HG03432 (cell line): Measurements from ENCODE around the gene RUFY3.
A peak's percentile ranks its signal among the peaks of the same experiment; 100 is the strongest.
"Not testable (repeated sequence)": the region's sequence is repeated elsewhere in the genome, so short reads cannot be mapped to it uniquely, and the experiment has no call there.

Source experiments
- ATAC-seq: cut with Tn5 transposase; IDR thresholded peaks from one replicate; pipeline ENCODE4 v1.9.1; 2021; ENCODE audit warnings: mild to moderate bottlenecking, moderate library complexity; ENCODE audit not compliant: unreplicated experiment

Gene RUFY3

DNA sequence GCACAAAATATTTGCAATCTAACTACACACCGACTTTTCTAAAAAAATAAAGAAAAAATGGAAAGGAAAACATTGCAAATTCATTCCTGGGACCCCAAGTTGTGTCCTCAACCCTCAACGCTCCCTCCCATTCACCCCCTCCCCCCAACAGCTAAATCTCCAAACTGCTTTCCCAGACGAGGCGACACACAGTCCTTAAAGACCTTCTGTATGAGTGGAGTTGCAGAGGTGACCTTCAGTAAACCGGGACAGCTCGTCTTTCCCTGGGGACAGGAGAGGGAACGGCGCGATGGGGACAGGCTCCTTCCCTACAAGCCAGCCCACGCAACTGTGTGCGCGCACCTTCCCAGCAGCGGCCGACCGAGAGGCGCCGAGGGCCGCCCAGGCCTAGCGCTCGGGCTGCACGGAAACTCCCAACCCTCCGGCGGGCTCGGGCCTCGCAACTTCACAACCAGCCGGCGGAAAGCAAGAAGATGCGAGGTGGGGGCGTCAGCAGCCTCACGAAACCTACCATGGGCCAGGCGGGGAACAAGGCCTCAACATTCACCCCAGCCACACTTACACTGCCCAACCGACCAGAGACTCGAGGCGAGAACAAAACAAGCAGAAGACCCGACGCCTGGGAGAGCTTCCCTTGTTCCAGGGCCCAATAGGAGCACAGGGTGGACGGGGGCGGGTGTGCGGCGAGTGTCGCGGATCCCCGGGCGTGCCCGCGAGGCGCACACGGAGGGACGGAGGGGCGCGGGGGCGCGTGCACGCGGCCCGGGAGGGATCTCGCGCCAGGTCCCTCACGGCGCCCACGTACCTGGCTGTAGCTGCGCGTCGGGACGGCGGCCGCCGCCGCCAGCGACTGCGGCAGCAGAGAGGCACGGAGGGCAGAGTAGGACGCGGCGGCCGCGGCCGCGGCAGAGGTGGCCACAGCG lies 117.2 kb downstream of the RUFY3 start:
- peak; percentile 67 for ATAC-seq

DNA sequence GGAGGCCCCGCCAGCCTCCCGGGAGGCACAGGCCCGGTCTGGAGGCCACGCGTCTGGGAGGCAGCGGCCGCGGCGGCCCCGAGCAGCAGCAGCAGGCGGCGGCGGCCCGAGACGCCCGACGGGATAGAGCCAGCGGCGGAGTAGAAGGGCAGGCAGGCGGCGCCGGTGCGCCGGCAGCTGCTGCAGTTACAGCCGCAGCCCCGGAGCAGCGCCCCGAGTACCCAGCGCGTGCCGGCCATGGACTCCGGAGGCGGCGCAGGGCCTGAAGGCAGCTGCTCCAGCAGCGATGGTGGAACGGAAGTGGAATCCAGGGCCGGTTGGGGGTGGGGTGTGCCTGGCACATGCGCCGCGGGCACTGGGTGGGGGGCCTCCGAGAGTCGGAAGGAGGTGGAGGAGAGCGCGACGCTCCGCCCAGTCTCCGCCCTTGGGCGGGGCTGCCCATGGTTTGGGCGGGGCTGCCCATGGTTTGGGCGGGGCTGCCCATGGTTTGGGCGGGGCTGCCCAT lies 117.9 kb downstream of the RUFY3 start, which contains the start of gene GRSF1:
TSS of gene GRSF1 (minus strand) at position 302 of the 505 bp plus-strand sequence. CDS start at position 239, 63 bp downstream.
- peak; percentile 81 for ATAC-seq

DNA sequence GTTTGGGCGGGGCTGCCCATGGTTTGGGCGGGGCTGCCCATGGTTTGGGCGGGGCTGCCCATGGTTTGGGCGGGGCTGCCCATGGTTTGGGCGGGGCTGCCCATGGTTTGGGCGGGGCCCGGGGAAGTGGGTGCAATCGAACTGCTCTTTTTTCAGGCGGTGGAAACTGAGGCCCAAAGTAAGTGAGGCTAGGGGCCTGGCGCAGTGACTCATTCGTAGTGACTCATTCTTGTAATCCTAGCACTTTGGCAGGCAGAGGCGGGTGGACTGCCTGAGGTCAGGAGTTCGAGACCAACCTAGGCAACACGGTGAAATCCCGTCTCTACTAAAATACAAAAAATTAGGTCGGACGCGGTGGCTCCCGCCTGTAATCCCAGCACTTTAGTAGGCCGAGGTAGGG lies 118.4 kb downstream of the RUFY3 start:
- not testable (repeated sequence) for ATAC-seq

DNA sequence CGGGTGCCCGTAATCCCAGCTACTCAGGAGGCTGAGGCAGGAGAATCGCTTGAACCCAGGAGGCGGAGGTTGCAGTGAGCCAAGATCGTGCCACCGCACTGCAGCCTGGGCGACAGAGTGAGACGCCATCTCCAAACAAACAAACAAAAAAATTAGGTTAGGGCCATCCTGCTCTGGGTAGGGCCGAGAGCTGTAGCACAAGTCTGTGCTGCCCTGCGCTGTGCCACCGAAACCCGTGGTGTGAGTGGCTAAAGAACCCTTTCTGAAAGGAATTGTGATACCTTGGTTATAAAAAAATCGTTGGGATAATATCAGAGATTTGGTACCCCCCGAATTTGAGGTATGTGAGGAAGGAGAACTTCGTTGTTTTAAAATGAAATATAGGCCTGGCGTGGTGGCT lies 118.9 kb downstream of the RUFY3 start:
- ATAC-seq = not testable (repeated sequence)

DNA sequence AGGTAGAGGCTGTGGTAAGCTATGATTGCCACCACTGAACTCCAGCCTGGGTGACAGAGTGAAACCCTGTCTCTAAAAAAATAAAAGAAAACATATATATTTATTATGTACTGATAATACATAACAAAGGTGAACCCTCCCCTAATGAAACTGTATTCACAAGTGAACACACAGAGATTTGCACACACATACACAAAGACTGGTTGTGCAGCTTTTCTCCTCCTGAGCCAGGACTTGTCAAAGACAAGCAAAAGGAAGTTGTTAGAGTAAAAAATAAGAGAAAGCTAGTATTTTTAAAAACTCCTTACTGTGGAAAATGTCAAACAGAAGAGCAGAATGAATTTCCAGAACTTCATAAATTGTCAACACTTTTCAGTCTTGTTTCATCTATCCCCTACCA lies 119.4 kb downstream of the RUFY3 start:
- ATAC-seq = no peak

DNA sequence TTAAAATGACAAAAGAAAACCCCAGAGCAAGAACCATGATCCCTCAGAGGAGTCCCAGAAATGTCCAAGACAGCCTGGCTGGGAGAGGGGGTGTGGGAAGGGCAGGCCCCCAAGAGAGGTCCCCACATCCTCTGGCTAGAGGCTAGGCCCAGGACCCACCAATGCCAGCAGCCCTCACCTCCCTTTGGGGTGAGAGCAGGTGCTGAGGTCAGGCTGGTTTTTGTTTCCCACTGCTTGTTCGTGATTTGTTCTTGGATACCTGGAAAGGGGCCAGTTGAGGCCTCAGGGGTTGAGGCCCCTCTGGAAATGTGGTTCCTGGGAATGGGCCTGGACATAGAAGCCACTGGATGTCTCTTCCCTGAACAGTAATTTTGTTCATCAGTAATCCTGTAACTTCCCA lies 120.2 kb downstream of the RUFY3 start:
- ATAC-seq = no peak

DNA sequence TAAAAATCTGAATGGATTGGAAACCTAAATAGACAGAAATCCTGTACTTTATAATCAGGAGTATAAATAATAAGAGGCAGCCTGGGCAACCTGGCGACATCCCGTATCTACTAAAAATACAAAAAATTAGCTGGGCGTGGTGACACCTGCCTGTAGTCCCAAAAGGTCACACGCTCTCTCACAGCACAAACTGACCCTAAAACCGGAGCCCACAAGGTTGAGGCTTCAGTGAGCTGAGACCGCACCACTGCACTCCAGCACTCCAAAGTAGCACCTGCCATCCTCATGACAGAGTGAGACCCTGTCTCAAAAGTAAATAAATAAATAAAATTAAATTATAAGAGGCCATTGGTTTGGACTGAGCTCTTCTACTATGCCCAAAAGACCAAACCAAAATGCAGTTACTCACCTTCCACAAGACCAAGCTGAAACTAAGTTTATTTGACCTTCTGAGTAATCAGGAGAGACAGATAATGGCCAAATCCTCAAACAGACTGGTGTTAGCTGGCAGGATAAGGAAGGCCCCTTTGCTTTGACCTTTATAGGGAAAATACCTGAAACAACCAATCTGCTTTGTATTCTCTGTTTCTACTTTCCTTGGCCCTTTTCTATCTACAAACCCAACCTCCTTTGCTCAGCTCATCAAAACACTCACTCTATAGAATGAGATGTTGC lies 121.1 kb downstream of the RUFY3 start:
- ATAC-seq = peak; percentile 20

DNA sequence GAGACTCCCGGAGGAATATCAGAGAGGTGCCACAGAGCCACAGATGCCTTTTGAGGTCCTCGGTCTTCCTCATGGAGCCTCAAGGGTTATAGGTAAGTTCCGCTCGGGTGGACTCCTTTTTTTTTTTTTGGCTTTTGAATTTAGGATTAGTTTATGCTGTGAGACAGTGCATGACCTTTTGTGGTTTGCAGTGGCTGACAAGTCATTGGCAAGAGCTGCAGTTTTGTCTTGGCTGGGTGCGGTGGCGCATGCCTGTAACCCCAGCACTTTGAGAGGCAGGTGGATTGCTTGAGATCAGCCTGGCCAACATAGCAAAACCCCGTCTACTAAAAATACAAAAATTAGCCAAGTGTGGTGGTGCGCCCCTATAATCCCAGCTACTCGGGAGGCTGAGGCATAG lies 122.4 kb downstream of the RUFY3 start:
- no peak for ATAC-seq

DNA sequence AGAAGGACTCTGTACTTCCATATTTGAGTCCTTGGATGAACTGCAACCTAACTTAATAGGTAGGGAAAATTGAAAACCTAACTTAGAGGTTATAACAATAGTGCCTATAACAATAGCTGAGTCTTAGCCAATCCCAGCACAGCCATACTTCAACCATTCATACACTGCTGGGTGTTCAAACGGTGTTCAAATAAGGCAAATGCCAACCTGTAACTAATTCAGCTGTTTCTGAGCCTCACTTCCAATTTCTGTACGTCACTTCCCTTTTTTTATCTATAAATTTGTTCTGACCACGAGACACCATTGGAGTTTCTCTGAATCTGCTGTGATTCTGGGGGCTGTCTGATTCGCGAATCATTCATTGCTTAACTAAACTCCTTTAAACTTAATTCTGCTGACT lies 127.5 kb downstream of the RUFY3 start:
- ATAC-seq = no peak

DNA sequence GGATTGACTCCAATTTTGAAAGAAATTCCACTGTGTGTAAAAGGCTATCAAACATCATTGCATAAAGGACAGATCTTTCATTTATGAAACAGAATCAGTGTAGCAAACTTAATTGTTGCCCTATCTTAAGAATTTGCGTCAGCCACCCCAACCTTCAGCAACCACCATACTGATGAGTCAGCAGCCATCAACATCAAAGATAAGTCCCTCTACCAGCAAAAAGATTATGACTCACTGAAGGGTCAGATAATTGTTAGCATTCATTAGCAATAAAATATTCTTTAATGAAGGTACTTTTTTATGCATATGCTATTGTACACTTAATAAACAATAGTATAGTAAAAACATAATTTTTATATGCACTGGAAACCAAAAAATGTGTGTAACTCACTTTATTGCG lies 133.7 kb downstream of the RUFY3 start:
- no peak for ATAC-seq
